Stimulated activated naive CD8-positive, alpha-beta T cell treated with anti-CD3 and anti-CD28 coated beads, Interleukin-15, amount 100 ng/mL, for 72 hours (primary cell): ENCODE results near the gene MCRIP2.
"Not testable (repeated sequence)": the region's sequence is repeated elsewhere in the genome, so short reads cannot be mapped to it uniquely, and the experiment has no call there.

Experiments used
- ATAC-seq: fragments of 150-1000 bp; cut with Tn5 transposase; 2 replicates; pipeline ENCODE4 v1.10.0; 2021; ENCODE audit warnings: mild to moderate bottlenecking, moderate library complexity
- DNase-seq, 2 donors: peaks; one replicate each; pipeline ENCODE4 v3.0.0; 2021 to 2022
- H3K27ac Mint-ChIP-seq, 2 donors: one replicate each; pipeline ENCODE4 v1.8.0; 2022; ENCODE audit warnings: mild to moderate bottlenecking in 2 of 2, mixed read lengths in 2 of 2, moderate library complexity in 2 of 2
- H3K27me3 Mint-ChIP-seq: one replicate; pipeline ENCODE4 v1.8.0; 2022; ENCODE audit warnings: mixed read lengths
- H3K4me1 Mint-ChIP-seq: one replicate; pipeline ENCODE4 v1.8.0; 2022; ENCODE audit warnings: mild to moderate bottlenecking, mixed read lengths
- H3K4me3 Mint-ChIP-seq, 2 donors: one replicate each; pipeline ENCODE4 v1.8.0; 2022; ENCODE audit warnings: mild to moderate bottlenecking in 2 of 2, mixed read lengths in 2 of 2, moderate library complexity in 1 of 2
- H3K9me3 Mint-ChIP-seq, 2 donors: one replicate each; pipeline ENCODE4 v1.8.0; 2022; ENCODE audit warnings: mixed read lengths in 2 of 2

The MCRIP2 gene, protein sequence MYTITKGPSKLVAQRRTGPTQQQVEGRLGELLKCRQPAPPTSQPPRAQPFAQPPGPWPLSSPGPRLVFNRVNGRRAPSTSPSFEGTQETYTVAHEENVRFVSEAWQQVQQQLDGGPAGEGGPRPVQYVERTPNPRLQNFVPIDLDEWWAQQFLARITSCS

DNA sequence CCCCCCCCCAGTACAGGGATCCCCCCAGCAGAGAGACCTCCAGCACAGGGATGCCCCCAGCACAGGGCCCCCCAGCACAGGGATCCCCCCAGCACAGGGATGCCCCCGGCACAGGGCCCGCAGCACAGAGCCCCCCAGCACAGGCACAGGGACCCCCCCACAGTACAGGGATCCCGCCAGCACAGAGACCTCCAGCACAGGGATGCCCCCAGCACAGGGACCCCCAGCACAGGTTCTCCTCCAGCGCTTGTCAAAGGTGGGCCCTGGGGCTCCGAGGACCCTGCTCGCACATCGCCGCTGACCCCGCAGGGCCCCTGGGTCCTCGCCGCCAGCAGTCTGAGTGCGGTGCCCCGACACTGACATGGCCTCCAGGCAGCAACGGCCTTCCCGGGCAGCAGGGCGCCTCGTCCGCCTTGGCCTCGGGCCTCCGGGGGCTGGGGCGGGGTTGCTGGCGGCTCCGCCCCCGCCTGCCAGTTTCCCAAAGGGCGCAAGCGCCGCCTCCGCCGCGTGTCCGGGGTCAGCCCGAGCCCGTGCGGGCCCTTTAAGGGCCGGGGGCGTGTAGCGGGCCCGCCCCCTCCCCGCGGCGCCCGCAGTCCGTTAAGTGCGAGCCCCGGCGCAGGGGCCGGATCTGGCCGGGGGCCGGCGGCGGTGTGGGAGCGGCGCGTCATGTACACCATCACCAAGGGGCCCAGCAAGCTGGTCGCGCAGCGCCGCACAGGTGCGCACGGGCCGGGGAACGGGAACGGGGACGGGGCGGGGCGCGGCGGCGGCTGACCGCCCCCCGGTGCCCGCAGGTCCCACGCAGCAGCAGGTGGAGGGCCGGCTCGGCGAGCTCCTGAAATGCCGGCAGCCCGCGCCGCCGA lies at the start of gene MCRIP2:
TSS of gene MCRIP2 (plus strand) at position 503 of the 863 bp plus-strand sequence. CDS start at position 667, 164 bp downstream.
- peak; percentile 76 to 82 for DNase-seq
- H3K9me3 Mint-ChIP-seq = no peaks in the 10 kb centered on the region
- H3K4me3 Mint-ChIP-seq = peak within 1 kb of the TSS; percentile 81 to 86
- ATAC-seq = peak; percentile 67
- no peak within 1 kb of the TSS for H3K27ac Mint-ChIP-seq
- peaks cover 5% of the 10 kb centered on the region for H3K27me3 Mint-ChIP-seq
- H3K4me1 Mint-ChIP-seq = peaks cover 58% of the 10 kb centered on the region

GRCh38 chr16:591892-592517 lies 49.6 kb upstream of the MCRIP2 start:
- H3K4me3 Mint-ChIP-seq = peak overlapping the region in 1 of 2 donors; percentile 14
- DNase-seq = peak in 1 of 2 donors; percentile 9
- ATAC-seq = no peak
- H3K27me3 Mint-ChIP-seq = no peaks in the 10 kb centered on the region
- no peaks in the 10 kb centered on the region for H3K9me3 Mint-ChIP-seq
- peaks cover 63% of the 10 kb centered on the region for H3K4me1 Mint-ChIP-seq
- H3K27ac Mint-ChIP-seq = peak overlapping the region in 1 of 2 donors; percentile 36

GRCh38 chr16:592518-593306 lies 48.9 kb upstream of the MCRIP2 start:
- H3K27me3 Mint-ChIP-seq = no peaks in the 10 kb centered on the region
- no peak overlapping the region for H3K4me3 Mint-ChIP-seq
- no peaks in the 10 kb centered on the region for H3K9me3 Mint-ChIP-seq
- H3K4me1 Mint-ChIP-seq = peaks cover 57% of the 10 kb centered on the region
- DNase-seq (no peak), ATAC-seq (no peak)
- H3K27ac Mint-ChIP-seq = no peak overlapping the region

DNA sequence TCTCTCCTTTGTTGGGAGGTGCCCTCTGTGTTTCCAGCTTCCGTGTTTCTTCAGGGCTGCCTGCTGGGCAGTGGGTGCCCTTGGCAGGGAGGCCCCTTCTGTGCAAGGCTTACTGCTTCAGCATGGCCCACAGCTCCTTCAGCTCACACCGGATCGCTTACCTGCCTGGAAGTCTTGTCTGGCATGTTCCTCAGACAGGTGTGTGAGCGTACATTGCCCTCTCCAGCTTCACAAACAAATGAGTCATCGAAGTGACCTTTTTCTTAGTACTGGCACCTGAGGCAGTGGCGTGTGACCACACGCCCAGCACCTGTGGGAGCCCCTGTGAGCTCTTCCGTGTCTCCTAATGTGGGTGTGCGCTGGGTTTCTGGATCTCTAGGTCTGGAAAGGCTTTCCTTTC lies 48.2 kb upstream of the MCRIP2 start:
- DNase-seq (no peak), ATAC-seq (no peak)
- H3K27me3 Mint-ChIP-seq = no peaks in the 10 kb centered on the region
- H3K4me1 Mint-ChIP-seq = peaks cover 57% of the 10 kb centered on the region
- H3K9me3 Mint-ChIP-seq = no peaks in the 10 kb centered on the region
- H3K27ac Mint-ChIP-seq = no peak overlapping the region
- no peak overlapping the region for H3K4me3 Mint-ChIP-seq

- Mint-ChIP-seq H3K27me3 (no peaks in the 10 kb centered on the region), H3K4me1 (peaks cover 57% of the 10 kb centered on the region), H3K27ac (no peak overlapping the region), H3K9me3 (no peaks in the 10 kb centered on the region), H3K4me3 (no peak overlapping the region)
- ATAC-seq = no peak
- no peak for DNase-seq
Measured at GRCh38 chr16:593807-594206, 47.8 kb upstream of the MCRIP2 start.

DNA sequence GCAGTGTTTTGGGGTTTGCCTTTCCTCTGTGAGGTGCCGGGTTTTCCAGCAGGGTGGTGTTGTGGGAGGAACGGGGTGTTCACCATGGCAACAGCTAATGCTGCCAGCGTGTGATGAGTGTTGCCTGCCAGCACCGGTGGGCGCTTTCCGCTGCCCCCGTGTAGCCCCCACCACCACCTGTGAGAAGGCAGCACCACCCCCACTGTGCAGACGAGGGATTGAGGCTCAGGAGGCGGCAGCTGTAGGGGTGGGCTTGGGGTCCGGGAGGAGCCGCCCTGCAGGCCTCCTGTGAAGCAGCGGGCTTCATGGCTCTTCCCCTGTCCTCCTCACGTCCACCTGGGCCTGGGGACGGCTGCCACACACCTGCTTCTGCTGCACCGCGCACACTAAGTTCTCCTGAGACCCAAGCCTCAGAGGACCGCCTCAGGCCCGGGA lies 46.5 kb upstream of the MCRIP2 start:
- H3K27me3 Mint-ChIP-seq = no peaks in the 10 kb centered on the region
- H3K27ac Mint-ChIP-seq = no peak overlapping the region
- peaks cover 57% of the 10 kb centered on the region for H3K4me1 Mint-ChIP-seq
- DNase-seq (no peak), ATAC-seq (no peak)
- no peaks in the 10 kb centered on the region for H3K9me3 Mint-ChIP-seq
- peak overlapping the region in 1 of 2 donors; percentile 31 for H3K4me3 Mint-ChIP-seq

GRCh38 chr16:595942-596735 lies 45.5 kb upstream of the MCRIP2 start:
- DNase-seq (no peak), ATAC-seq (no peak)
- Mint-ChIP-seq H3K27me3 (no peaks in the 10 kb centered on the region), H3K27ac (no peak overlapping the region), H3K4me3 (no peak overlapping the region), H3K4me1 (peaks cover 53% of the 10 kb centered on the region), H3K9me3 (no peaks in the 10 kb centered on the region)

GRCh38 chr16:596736-597060 lies 44.9 kb upstream of the MCRIP2 start:
- H3K4me1 Mint-ChIP-seq = peaks cover 48% of the 10 kb centered on the region
- no peak overlapping the region for H3K4me3 Mint-ChIP-seq
- ATAC-seq (no peak), DNase-seq (no peak)
- no peak overlapping the region for H3K27ac Mint-ChIP-seq
- H3K9me3 Mint-ChIP-seq = no peaks in the 10 kb centered on the region
- H3K27me3 Mint-ChIP-seq = no peaks in the 10 kb centered on the region

DNA sequence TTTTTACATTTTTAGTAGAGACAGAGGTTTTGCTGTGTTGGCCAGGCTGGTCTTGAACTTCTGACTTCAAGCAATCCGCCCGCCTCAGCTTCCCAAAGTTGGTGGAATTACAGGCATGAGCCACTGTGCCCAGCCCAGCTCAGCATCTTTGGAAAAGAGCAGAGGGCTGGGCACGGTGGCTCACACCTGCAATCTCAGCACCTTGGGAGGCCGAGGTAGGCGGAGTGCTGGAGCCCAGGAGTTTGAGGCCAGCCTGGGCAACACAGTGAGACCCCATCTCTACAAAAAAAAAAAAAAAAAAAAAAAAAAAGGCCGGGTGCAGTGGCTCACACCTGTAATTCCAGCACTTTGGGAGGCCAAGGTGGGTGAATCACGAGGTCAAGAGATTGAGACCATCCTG lies 44.0 kb upstream of the MCRIP2 start:
- not testable (repeated sequence) for H3K27me3 Mint-ChIP-seq, DNase-seq, H3K4me3 Mint-ChIP-seq, ATAC-seq, H3K9me3 Mint-ChIP-seq, H3K27ac Mint-ChIP-seq
- peaks cover 41% of the 10 kb centered on the region for H3K4me1 Mint-ChIP-seq

- Mint-ChIP-seq H3K27ac (no peak overlapping the region), H3K4me3 (no peak overlapping the region), H3K27me3 (no peaks in the 10 kb centered on the region), H3K4me1 (peaks cover 39% of the 10 kb centered on the region), H3K9me3 (no peaks in the 10 kb centered on the region)
- ATAC-seq (no peak), DNase-seq (no peak)
Measured at GRCh38 chr16:598823-599739, 42.5 kb upstream of the MCRIP2 start.

GRCh38 chr16:600781-601180 lies 40.8 kb upstream of the MCRIP2 start:
- Mint-ChIP-seq H3K27me3 (no peaks in the 10 kb centered on the region), H3K4me1 (peaks cover 24% of the 10 kb centered on the region), H3K9me3 (no peaks in the 10 kb centered on the region), H3K4me3 (peak overlapping the region in 1 of 2 donors; percentile 29), H3K27ac (no peak overlapping the region)
- ATAC-seq = no peak
- DNase-seq = no peak

GRCh38 chr16:603933-604332 lies 37.7 kb upstream of the MCRIP2 start:
- Mint-ChIP-seq H3K27me3 (no peaks in the 10 kb centered on the region), H3K27ac (no peak overlapping the region), H3K4me1 (peaks cover 34% of the 10 kb centered on the region), H3K4me3 (peak overlapping the region in 1 of 2 donors; percentile 10), H3K9me3 (no peaks in the 10 kb centered on the region)
- DNase-seq (no peak), ATAC-seq (no peak)

GRCh38 chr16:606656-607307 lies 34.8 kb upstream of the MCRIP2 start:
- peak overlapping the region in 1 of 2 donors; percentile 54 for H3K27ac Mint-ChIP-seq
- H3K27me3 Mint-ChIP-seq = no peaks in the 10 kb centered on the region
- H3K9me3 Mint-ChIP-seq = no peaks in the 10 kb centered on the region
- H3K4me1 Mint-ChIP-seq = peaks cover 36% of the 10 kb centered on the region
- no peak overlapping the region for H3K4me3 Mint-ChIP-seq
- ATAC-seq (no peak), DNase-seq (no peak)
